HT-29 (cell line): ENCODE measurements around the gene PPP2R2B. TPM values are rescaled to one million over a fixed set of nuclear protein-coding genes. Genes with fewer than 3 reads are reported as not detected.
A peak's percentile ranks its signal among the peaks of the same experiment; 100 is the strongest.
"Not testable (repeated sequence)": the region's sequence is repeated elsewhere in the genome, so short reads cannot be mapped to it uniquely, and the experiment has no call there.

Experiments
- DNase-seq: peaks from one replicate; pipeline ENCODE4 v3.0.0-alpha.2; 2015; ENCODE audit warnings: low spot score
- total RNA-seq: library from RNA; depleted of rRNA; stranded (reverse); fragments of >200 nt; shearing (Covaris generic); gene quantifications from 2 replicates; pipeline ENCODE4 v1.2.3, GENCODE V29; 2014

Gene PPP2R2B
- total RNA-seq, 1 experiment from 2014 or later = 0.08 TPM

DNA sequence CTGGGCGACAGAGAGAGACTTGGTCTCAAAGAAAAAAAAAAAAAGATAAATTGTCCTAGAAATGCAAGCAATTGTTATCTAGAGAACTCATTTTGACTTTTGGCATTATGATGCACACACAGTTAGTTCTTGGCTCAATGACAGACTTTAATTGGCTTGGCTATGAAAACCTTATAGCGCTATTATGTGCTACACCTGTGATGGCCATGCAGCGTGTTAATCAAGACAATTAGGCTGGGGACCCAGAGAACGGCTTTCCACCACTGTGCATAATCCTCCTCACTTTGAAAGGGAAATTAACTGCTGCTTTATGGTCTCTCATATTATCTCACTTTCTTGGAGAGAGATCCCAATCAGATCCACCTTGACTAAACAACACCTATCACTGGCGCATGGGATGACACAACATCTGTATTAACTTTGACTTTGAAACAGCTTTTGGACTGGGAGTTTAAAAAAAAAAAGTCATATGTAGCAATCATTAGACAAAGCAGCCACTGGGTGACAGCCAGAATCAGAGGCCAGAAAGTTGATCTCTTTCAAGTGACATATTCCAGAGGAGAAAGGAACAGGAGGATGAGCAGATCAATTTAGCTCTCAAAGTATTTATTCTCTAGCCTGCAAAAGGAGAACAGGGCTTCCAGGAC, 132.5 kb downstream of the PPP2R2B start:
- no peak for DNase-seq

GRCh38 chr5:146744068-146744745, 134.3 kb downstream of the PPP2R2B start:
- DNase-seq = no peak

DNA sequence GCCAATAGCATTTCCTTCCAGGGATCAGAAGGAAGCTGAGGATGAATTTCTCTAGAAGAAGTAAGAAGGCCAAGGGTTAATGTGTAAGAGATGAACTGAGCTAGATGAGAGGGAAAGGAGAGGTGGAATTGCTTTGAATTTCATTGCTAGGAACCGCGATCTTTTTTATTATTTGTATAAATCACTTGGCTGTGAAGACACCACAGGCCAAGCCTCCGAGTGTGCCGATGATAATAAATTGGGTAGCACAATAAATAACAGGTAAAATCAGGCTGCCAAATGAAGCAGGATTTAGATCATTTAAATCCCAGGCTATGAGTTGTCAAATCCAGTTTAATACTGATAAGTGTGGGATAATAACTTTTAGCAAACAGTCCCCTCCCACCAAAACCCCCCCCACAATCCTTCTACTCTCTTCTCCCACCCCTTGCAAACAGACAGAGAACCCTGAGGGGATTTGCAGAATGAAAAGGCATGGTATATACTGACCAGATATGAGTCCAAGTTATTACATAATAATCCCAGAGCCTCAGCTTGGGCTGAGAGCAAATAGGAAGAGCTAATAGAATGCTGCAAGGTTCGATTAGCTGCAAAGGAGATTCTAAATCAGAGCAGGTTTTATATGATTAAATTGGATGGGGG, 143.5 kb downstream of the PPP2R2B start:
- no peak for DNase-seq

DNA sequence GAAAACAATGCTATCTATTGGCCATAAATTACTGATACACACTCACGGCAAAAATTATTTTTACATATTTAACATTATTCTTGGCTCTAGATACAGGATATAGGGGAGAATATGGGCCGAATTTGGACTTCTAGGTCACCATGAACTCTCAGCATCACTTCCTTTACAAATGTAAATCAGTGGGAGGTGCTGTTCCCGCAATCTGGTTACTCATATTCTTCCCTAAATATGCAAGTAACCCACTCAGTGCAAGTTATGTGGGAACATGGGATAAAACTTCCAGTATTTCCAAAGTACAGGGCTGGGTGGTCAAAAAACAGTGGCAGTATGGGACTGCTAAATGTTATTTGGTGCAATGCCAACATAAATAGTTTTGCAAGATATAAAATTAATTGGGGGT, 145.6 kb downstream of the PPP2R2B start:
- DNase-seq = no peak

DNA sequence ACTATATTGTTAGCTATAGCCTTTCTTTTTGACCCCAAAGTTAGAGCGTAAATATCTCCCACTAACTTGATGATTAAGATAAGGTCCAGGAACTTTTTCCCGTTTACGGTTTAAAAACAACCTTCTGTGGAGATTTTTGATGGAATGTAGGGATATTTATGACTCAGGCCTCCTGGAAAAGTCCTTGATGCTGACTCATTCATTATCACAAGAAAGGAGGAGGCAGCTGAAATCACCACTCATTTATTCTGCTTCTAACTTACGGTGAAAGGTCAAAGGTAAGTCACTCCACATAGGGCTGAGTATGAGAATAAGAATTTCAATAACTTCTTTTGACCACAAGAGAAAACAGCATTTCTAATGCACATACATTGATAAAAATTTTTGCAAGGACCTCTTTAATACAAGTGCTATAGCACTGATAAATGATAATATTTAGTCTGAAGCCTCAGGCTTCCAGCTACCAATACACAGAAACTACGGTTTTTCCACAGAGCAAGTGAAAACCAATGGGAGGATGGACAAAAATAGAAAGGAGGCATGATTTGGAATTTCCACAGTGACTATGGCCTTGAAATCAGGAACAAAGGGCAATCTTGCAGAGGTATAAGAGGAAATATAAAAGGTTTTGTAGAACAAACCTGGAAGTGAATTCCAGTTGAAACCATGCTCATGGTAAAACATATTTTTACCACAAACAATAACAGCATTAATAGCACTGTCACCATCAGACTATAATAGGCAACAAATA, 146.5 kb downstream of the PPP2R2B start:
- peak; percentile 53 for DNase-seq

DNA sequence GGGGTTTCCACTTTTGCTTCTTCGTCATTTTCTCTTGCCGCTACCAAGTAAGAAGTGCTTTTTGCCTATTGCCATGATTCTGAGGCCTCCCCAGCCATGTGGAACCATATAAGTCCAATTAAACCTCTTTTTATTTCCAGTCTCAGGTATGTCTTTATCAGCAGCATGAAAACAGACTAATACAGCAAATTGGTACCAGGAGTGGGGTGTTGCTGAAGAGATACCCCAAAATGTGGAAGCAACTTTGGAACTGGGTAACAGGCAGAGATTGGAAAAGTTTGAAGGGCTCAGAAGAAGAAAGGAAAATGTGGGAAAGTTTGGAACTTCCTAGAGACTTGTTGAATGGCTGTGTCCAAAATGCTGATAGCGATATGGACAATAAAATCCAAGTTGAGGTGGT, 149.8 kb downstream of the PPP2R2B start:
- not testable (repeated sequence) for DNase-seq

- DNase-seq = no peak
Measured at GRCh38 chr5:146726891-146727290, 151.7 kb downstream of the PPP2R2B start.

- DNase-seq = no peak
Measured at GRCh38 chr5:146726020-146726419, 152.5 kb downstream of the PPP2R2B start.

DNA sequence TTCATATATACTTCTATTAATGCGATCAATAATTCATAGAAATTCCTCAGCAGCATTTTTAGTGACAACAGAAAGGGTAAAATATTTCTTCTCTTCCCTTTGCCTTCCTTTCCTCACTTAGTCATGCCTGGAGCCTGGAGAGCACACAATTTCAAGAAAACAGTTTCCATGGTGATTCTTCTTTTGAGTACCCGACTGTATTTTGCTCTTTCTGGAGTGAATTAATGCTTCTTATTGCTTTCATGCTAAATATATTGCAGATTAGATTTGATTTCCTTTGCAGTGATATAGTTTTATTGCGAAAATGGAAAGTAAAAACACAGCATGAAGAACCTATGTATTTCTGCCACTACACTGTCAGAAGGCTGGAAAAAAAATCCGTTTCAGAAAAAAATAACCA, 153.5 kb downstream of the PPP2R2B start:
- no peak for DNase-seq

DNA sequence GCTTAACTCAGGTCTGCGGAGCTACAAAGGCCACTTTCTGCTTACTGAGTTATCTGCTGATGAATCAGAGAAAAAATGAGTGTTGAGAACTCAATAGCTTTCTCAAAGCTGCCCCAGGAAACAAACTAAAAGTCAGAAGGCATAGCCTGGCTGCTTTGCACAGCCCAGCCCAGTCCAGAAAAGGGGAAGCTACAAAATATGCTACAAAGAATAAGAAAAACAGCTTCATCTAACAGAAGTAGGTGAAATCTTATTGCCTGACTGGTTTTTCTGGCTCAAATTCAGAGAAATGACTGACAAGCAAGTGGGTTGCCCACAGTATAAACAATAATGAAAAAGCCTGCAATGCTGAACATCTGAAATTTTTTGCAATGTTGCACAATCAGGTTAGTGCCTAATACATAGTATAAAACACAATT, 156.2 kb downstream of the PPP2R2B start:
- DNase-seq = no peak

DNA sequence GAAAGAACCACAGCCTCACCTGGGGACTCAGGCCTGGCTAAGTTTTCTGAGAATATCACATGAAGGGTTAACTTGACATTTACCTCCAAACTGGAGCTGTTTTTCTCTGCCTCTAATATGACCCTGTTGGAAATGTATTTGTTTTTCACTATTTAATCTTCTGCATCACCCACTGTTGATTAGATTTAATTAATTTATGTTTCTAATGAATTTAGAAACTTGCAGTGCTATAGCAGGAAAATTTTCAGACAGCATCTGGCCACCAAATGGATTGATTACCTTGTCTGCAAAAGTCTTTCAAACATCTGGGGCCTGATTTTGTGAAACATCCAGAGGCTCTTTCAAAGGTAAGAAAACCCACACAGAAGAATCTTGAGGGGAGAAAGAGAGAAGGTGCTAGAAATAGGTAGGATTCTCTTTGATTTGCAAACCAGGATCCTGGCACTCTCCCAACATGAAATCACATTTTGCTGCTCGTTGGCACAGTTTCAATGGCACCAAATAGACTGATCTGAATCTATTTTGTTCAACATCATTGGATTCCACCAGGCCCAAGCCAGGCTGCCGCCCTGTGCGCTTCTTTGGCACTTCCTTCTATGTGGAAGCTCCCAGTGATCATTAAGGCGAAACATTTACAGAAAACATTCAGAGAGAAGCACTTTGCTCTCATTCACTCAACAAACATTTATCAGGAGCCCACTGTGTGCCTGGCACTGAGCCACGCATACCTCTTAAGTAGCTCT, 157.3 kb downstream of the PPP2R2B start:
- DNase-seq = no peak

DNA sequence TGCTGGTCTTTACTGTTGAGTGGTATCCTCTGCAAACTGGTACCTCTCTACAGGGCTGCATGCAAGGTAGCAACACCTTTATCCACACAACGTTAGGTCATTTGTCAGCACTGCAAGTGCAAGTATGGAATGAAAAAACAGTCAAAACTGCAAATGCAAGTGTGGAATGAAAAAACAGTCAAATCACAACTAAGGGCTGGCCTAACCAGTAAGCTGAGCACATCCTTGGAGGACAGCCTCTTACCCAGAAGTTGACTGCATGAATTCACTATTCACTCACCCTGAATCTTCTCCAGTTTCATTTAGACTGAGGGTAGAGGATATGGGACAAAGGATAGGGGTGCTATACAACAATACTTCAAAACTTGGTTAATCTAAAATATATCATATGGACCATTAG, 158.4 kb downstream of the PPP2R2B start:
- DNase-seq = no peak

DNA sequence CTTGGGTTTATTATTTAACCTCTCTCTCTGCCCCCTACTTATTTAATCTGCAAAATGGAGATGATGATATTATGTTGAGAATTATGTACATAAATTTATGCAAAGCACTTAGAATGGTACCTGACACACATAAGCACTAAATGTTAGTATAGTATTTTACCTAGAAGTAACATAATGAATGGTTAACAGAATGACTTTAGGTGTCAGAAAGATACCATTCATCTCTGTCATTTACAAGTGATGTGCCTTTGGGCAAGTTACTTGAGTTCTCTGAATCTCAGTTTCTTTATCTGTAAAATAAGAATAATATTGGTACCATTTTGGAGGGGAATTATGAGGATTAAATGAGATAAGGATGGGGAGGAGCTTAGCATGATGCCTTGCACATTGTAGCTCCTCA, 159.4 kb downstream of the PPP2R2B start:
- DNase-seq = no peak

DNA sequence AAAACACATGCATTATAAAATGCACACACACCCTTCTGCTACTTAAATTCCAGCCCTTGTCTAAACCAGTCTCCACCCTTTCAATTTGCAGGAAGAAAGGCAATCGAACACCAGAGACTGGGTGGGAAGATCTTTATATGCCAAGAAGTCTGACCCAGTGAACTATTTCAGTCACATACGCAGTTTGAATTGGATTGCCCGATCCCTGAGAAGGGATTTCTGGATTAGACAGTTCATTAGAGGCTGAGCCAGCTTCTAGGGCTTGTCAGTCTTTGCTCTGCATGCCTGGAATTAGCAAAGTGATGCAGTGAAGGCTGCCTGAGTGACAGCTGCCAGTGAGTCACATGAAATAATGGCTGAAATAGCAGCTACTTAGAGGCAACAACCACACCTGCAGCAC, 159.9 kb downstream of the PPP2R2B start:
- DNase-seq = peak; percentile 15

GRCh38 chr5:146717951-146718350, 160.6 kb downstream of the PPP2R2B start:
- no peak for DNase-seq

DNA sequence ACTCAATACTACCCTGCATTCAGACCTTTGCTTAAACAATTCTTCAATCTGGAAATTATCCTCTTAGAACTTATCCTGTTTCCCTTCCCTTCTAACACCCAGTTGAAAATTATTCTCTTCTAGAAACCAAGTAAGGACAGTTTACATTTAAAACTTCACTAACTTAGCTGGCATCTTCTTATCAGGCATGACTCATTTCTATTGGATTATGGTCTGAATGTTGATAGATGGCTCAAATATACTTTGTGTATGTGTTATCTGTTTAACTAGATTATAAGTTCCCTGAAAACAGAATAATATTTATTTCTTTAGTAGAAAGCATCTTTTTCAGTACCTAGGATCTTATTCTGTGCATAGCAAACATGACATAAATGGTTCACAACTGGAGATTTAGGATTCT, 161.9 kb downstream of the PPP2R2B start:
- DNase-seq = no peak

- no peak for DNase-seq
Measured at GRCh38 chr5:146710348-146710747, 168.2 kb downstream of the PPP2R2B start.

DNA sequence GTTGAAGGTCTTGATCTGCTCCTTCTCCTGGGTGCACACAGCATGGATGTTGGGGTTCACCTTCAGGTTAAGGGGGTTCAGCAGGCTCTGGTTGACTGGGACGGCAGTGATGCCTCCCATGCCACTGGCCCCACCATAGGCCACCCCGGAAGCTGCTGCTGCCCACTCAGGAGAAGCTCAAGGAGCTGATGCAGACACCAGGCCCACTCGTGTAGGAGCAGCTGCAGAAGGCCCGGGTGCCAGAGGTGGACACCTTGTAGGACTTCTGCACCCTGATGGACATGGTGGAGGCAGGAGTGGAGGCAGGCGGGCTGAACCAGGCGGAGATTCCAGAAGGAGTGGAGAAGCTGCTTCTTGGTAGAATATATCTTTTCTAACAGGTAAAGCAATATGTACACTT, 171.2 kb downstream of the PPP2R2B start:
- DNase-seq = no peak

DNA sequence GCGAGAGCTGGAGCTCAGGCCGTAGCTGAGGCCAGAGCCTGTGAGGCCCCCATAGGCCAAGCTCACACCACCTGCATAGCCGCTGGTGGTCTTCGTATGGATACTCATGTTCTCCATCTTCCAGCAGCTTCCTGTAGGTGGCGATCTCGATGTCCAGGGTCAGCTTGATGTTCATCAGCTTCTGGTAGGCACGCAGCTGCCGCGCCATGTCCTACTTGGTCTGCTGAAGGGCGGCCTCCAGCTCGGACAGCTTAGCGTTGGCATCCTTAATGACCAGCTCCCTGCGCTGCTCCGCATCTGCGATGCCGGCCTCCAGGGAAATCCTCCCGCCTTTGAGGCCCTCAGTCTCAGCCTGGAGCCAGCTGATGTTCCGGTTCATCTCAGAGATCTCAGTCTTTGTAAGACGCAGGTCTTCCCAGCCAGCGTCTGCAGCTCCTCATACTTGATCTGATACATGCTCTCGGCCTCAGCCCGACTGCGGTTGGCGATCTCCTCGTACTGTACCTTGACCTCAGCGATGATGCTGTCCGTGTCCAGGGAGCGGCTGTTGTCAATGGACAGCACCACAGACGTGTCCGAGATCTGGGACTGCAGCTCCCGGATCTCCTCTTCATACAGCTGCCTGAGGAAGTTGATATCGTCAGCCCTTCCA, 172.1 kb downstream of the PPP2R2B start:
- DNase-seq = peak; percentile 4

DNA sequence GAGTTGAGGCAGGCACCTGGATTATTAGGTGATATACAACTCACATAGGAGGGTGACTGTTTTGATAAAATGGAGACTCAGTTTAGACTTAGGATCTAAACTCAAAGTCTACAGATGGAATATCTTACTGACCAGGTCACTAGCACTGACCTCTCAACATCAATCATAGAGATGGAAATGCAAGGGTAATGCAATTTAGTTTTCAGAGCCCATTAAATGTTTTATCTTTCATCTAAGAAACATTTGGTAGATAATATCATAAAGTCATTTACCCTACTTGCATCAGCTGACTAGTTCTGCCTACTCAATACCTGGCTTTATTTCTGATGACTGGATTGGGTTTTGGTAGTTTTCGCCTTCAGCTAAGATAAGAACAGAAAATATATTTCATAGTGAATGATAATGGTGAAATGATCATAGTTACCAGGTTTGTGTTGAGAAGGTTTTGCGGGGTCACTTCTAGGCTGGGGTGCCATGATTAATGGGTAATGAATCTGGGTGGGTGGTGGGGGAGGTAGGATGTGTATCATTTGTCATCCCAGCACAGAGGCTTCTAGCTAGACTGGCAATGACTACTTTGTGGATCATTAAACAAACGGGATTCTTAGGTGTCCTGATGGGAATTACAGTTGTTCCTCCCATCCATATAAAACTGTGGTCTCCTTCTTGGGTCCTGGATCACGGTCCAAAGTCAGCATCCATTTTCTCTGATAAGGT, 173.4 kb downstream of the PPP2R2B start:
- no peak for DNase-seq
